Activated CD8-positive, alpha-beta memory T cell treated with anti-CD3 and anti-CD28 coated beads for 36 hours (primary cell): ENCODE measurements around the gene NFATC2IP. TPM values are rescaled to one million over a fixed set of nuclear protein-coding genes. Genes with fewer than 3 reads are reported as not detected.
"Not testable (repeated sequence)": the region's sequence is repeated elsewhere in the genome, so short reads cannot be mapped to it uniquely, and the experiment has no call there.

Source experiments
- CTCF ChIA-PET: fragments of 350-600 bp; sonication (Branson Sonifier 250); formaldehyde crosslinking; loops from one replicate; lab custom pipeline; 2021; ENCODE audit warnings: antibody characterized with exemption; lab: Charles Lee
- POLR2A ChIA-PET: fragments of 350-600 bp; sonication (Branson Sonifier 250); formaldehyde crosslinking; loops from one replicate; lab custom pipeline; 2021; ENCODE audit warnings: antibody characterized with exemption; lab: Charles Lee
- total RNA-seq, 2 experiments: library from RNA; stranded (reverse); gene quantifications; one replicate each; pipeline ENCODE4 v1.2.3, GENCODE V29; 2021

Gene NFATC2IP
- total RNA-seq, 2 experiments from 2014 or later, result 79.8 to 85.0 TPM

DNA sequence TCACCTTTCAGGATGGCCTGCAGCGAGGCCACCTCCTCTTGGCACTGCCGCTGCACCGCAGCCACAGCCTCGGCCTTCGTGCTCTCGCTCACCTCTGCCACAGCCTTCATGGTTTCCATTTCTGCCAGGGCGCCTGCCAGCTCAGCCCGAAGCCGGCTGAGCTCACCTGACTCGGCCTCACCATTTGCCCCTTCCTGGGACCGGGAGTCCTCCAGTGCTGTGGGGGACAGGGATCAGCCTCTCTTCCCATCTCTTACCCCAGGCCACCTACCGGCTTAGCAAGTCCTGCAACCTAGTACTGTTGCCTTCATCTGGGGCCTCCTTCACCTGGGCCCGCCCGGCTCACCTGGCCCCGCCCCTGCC lies 26.4 kb upstream of the NFATC2IP start:
- ChIA-PET CTCF (interaction anchor here (1.1 to 2.5 kb wide), 3 partner anchors 14 to 24 kb away, joined by 3 to 12 read pairs (median 3); no protein-coding TSS in a partner anchor), POLR2A (interaction anchor here (2.2 to 2.5 kb wide), 2 partner anchors 61 to 101 kb away, joined by 7 to 8 read pairs; partner anchors contain the start of genes ATXN2L and SH2B1)

DNA sequence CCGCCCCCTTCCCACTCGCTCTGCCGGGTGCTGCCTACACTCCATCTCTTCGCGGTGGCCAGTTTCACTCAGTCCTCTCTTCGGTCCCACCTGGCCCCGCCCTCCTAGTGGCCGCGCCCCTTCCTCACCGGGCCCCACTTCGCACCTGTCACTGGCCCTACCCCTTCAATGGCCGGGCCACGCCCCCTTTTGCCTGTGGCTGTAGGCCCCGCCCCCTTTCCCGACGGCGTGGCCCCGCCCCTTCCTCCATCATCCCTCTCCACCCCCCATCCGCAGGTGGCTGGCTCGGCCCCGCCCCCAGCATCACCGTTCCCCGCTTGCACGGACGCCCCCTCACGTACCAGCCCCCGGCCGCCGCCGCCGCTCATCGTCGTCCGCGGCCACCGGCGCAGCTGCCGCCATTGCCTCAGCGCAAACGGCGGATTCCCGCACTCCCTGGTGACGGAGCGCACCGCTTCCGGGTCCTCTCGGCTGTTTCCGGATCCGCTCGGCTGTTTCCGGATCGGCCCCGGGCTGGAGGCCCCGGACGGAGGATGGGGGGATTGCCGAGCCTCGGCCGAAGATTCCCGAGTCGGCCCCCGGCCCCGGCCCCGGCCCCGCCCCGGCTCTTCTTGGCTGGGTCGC lies 25.9 kb upstream of the NFATC2IP start, which contains the start of gene RABEP2:
Gene RABEP2, minus strand, starts transcription at position 477 of the 624 bp plus-strand sequence. Its CDS starts 75 bp downstream, at position 402.
- CTCF ChIA-PET, result interaction anchor here (1.1 to 2.5 kb wide), 3 partner anchors 13 to 78 kb away, joined by 3 to 12 read pairs (median 4); partner anchors contain the start of gene TUFM
- POLR2A ChIA-PET, result interaction anchor here (2.2 to 2.5 kb wide), 2 partner anchors 62 to 102 kb away, joined by 7 to 8 read pairs; partner anchors contain the start of genes ATXN2L and SH2B1

DNA sequence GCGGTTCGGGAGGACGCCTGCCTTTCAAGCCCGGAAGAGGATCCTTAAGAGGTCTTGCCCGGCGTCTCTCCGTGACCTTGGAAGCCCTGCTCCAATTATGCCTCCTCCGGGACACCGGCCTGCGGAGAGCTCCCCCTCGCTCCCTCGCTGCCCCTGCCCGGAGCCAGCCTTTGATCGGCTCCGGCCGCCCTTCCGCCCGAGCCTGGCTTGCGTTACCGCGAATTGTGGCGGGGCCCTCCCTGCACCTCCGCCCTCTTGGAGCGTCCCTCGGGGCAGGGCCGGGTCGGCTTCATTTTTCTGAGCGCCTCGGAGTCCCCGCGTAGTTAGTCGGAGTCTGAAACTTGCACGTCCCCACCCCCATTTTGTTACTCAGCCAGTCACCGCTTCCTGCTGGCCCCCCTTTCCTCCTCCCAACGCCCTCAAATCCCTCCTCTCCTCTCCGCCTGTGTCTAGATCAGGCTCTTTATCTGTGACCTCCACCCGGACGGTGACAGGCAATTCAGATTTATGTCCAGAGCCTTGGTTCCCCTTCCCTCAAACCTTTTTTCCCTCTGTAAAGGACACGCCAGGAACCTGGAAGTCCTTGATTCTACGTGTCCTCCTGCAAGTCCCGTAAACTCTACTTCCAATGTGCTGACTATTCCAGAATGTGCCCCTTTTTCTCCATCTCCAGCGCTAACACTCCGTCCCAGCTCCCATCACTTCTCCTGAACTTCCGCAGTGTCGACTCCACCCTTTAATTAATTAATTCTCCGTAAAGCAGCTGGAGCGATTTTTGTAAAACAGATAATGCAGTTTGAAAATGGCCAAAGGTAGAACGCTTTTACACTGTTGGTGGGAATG lies 25.1 kb upstream of the NFATC2IP start:
- CTCF ChIA-PET, result interaction anchor here (1.1 to 2.5 kb wide), 3 partner anchors 20 to 79 kb away, joined by 4 to 12 read pairs (median 8); partner anchors contain the start of gene TUFM
- POLR2A ChIA-PET, result interaction anchor here (0.6 to 2.5 kb wide), 3 partner anchors 63 to 103 kb away, joined by 4 to 8 read pairs (median 7); partner anchors contain the start of genes ATXN2L and SH2B1

DNA sequence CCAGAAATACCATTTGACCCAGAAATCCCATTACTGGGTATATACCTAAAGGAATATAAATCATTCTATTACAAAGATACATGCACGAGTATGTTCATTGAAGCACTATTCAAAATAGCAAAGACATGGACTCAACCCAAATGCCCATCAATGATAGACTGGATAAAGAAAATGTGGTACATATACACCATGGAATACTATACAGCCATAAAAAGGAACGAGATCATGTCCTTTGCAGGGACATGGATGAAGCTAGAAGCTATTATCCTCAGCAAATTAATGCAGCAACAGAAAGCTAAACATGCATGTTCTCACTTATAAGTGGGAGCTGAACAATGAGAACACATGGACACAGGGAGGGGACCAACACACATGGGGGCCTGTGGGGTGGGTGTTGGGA lies 24.5 kb upstream of the NFATC2IP start:
- CTCF ChIA-PET, result interaction anchor here (0.8 to 1.8 kb wide), 2 partner anchors 19 to 36 kb away, joined by 3 to 8 read pairs; no protein-coding TSS in a partner anchor
- POLR2A ChIA-PET, result interaction anchor here (0.6 to 2.5 kb wide), 2 partner anchors 86 to 103 kb away, joined by 4 to 7 read pairs; partner anchors contain the start of gene ATXN2L

DNA sequence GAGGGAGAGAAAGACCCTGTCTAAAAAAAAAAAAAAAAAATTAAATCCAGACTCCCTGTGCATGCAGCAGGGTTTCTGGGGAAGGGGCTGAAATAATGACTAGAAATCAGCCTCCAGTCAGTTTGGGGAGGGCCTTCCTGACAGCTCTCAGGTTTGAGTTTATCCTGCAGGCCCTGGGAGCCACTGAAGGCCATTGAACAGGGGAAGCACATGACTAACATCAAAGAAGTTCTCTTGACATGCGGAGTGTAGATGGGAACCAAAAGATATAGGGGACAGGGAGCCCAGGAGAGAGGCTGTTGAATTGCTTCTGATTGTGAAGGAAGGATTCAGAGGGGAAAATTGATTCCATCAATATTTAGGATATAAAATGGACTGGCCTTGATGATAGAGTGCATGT lies 22.9 kb upstream of the NFATC2IP start:
- CTCF ChIA-PET, result no interaction called here
- POLR2A ChIA-PET, result no interaction called here

DNA sequence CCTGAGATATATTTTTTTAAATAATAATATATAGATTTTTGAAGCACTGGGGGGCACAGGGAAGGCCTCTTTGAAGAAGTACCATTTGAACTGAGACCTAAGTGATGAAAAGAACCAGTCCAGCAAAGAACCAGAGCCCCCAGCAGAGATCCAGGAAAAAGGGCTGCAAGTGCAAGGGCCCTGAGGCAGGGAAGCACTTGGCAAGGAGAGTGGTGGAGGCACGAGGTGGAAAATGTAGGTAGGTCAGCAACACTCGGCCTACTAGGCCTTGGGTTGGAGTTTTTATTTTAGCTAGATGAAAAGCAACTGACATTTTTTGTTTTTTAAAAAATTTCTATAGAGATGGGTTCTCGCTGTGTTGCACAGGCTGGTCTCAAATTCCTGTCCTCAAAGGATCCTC lies 20.5 kb upstream of the NFATC2IP start:
- POLR2A ChIA-PET, result no interaction called here
- CTCF ChIA-PET, result interaction anchor here (1.6 kb wide), 1 partner anchor 15 kb away, joined by 3 read pairs; no protein-coding TSS in a partner anchor

DNA sequence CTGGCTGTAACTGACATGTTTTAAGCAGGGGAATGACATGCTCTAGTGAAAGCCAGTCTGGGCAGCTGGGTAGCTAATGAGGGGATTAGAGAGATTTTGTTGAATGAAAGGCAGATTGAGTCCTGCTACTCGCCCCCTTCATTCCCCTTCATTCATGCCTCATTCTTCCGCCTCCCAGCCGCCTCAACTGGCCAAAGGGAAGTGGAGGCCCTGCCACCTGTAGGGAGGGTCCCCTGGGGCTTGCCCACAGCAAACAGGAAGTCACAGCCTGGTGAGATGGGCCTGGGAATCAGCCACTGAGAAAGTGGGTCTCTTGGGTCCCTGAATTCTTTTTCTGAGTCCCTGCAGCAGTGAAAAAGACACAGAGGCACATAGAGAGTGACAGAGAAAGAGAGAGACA lies 20.1 kb upstream of the NFATC2IP start:
- ChIA-PET CTCF (interaction anchor here (1.6 kb wide), 1 partner anchor 15 kb away, joined by 3 read pairs; no protein-coding TSS in a partner anchor), POLR2A (no interaction called here)

DNA sequence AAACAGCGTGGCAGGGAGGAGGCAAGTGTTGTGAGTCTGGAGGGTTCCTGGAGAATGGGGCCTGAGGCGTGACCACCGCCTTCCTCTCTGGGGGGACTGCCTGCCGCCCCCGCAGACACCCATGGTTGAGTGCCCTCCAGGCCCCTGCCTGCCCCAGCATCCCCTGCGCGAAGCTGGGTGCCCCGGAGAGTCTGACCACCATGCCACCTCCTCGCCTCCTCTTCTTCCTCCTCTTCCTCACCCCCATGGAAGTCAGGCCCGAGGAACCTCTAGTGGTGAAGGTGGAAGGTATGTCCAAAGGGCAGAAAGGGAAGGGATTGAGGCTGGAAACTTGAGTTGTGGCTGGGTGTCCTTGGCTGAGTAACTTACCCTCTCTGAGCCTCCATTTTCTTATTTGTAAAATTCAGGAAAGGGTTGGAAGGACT lies 18.9 kb upstream of the NFATC2IP start, which contains the start of gene CD19:
Gene CD19, plus strand, starts transcription at position 171 of the 425 bp plus-strand sequence. Its CDS starts 30 bp downstream, at position 201.
- POLR2A ChIA-PET, result no interaction called here
- CTCF ChIA-PET, result interaction anchor here (0.7 to 1.6 kb wide), 2 partner anchors 14 to 110 kb away, joined by 3 read pairs; no protein-coding TSS in a partner anchor

DNA sequence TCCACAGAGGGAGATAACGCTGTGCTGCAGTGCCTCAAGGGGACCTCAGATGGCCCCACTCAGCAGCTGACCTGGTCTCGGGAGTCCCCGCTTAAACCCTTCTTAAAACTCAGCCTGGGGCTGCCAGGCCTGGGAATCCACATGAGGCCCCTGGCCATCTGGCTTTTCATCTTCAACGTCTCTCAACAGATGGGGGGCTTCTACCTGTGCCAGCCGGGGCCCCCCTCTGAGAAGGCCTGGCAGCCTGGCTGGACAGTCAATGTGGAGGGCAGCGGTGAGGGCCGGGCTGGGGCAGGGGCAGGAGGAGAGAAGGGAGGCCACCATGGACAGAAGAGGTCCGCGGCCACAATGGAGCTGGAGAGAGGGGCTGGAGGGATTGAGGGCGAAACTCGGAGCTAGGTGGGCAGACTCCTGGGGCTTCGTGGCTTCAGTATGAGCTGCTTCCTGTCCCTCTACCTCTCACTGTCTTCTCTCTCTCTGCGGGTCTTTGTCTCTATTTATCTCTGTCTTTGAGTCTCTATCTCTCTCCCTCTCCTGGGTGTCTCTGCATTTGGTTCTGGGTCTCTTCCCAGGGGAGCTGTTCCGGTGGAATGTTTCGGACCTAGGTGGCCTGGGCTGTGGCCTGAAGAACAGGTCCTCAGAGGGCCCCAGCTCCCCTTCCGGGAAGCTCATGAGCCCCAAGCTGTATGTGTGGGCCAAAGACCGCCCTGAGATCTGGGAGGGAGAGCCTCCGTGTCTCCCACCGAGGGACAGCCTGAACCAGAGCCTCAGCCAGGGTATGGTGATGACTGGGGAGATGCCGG lies 18.2 kb upstream of the NFATC2IP start:
- POLR2A ChIA-PET, result interaction anchor here (1.0 kb wide), 1 partner anchor 111 kb away, joined by 3 read pairs; no protein-coding TSS in a partner anchor
- CTCF ChIA-PET, result interaction anchor here (1.2 kb wide), 1 partner anchor 13 kb away, joined by 9 read pairs; no protein-coding TSS in a partner anchor

DNA sequence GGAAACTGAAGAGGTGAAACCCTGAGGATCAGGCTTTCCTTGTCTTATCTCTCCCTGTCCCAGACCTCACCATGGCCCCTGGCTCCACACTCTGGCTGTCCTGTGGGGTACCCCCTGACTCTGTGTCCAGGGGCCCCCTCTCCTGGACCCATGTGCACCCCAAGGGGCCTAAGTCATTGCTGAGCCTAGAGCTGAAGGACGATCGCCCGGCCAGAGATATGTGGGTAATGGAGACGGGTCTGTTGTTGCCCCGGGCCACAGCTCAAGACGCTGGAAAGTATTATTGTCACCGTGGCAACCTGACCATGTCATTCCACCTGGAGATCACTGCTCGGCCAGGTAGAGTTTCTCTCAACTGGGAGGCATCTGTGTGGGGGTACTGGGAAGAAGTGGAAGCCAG lies 17.6 kb upstream of the NFATC2IP start:
- CTCF ChIA-PET, result interaction anchor here (1.2 kb wide), 1 partner anchor 12 kb away, joined by 9 read pairs; no protein-coding TSS in a partner anchor
- POLR2A ChIA-PET, result interaction anchor here (1.0 kb wide), 1 partner anchor 112 kb away, joined by 3 read pairs; no protein-coding TSS in a partner anchor

DNA sequence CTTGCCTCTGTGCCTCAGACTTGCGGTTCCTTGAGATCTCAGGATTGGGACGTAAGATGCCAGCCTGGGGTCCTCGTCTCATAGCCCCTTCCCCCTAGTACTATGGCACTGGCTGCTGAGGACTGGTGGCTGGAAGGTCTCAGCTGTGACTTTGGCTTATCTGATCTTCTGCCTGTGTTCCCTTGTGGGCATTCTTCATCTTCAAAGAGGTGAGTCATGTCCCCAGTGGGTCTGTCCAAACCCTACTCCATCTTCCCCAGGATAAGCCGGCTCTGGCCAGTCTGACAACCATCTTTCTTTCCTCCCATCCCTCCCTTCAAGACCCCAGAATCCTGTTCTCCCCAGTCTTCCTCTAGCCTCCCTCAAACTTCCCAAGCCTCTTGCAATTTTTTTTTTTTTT lies 15.4 kb upstream of the NFATC2IP start:
- ChIA-PET POLR2A (no interaction called here), CTCF (no interaction called here)

DNA sequence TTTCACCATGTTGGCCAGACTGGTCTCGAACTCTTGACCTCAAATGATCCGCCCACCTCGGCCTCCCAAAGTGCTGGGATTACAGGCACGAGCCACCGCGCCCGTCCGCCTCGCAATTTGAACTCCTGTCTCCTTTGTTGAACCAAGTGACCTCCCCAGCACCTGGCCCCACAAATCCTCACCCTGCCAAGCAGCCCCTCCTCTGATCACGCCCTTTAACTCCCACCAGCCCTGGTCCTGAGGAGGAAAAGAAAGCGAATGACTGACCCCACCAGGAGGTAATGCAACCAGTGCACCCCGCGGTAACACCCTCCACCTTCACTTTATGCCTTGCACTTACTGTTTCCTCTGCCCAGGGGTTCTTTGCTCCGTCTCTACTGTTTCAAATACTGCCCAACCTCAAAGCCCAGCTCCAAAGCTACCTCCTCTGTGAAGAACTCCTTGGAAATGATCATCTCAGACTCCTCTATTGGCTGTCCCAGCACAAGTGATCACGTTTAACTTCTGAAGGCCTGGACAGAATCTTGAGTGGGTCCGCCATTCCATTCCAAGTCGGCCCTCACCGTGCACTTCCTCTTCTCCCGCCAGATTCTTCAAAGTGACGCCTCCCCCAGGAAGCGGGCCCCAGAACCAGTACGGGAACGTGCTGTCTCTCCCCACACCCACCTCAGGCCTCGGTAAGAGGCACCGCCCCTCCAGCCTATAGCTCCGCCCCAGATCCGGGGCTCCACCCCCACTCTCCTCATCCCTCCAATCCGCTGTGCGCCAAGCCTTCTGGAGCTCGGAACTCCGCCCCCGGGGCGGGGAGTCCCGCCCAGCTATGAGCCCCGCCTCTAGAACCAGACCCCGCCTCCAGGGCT lies 14.6 kb upstream of the NFATC2IP start:
- CTCF ChIA-PET, result interaction anchor here (1.3 kb wide), 1 partner anchor 9 kb away, joined by 5 read pairs; no protein-coding TSS in a partner anchor
- POLR2A ChIA-PET, result interaction anchor here (0.7 kb wide), 1 partner anchor 114 kb away, joined by 5 read pairs; the partner anchor contains the start of gene ATXN2L

DNA sequence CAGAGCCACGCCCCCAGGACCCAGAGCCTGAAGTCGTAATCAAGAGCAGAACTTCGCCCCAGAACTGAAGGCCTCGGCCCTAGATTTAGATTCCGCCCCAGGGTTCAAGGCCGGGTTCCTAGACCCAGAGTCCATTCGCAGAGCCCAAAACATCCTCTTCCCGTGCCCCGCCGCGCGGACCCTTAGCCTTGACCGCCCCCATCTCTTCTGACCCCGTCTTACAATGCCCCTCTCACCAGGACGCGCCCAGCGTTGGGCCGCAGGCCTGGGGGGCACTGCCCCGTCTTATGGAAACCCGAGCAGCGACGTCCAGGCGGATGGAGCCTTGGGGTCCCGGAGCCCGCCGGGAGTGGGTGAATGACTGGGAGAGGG lies 14.0 kb upstream of the NFATC2IP start:
- ChIA-PET CTCF (interaction anchor here (1.3 kb wide), 1 partner anchor 9 kb away, joined by 5 read pairs; no protein-coding TSS in a partner anchor), POLR2A (interaction anchor here (0.7 kb wide), 1 partner anchor 114 kb away, joined by 5 read pairs; the partner anchor contains the start of gene ATXN2L)

DNA sequence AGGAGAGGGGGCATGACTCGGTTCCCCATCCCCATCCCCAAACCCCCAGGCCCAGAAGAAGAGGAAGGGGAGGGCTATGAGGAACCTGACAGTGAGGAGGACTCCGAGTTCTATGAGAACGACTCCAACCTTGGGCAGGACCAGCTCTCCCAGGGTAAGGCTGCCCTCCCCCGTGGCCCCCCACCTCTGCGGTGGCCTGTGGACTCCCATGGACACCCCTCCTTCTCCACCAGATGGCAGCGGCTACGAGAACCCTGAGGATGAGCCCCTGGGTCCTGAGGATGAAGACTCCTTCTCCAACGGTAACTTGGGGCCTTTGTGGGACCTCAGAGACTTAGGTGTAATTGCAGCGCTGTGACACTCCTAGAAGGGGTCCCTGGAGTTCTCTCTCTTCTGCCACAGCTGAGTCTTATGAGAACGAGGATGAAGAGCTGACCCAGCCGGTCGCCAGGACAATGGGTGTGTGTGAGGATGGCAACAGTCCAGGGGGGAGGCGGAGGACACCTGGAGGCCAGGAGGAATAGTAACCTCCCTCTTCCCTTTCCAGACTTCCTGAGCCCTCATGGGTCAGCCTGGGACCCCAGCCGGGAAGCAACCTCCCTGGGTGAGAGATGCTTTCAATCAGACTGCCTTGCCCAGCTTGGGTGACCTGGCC lies 13.4 kb upstream of the NFATC2IP start:
- POLR2A ChIA-PET, result no interaction called here
- CTCF ChIA-PET, result no interaction called here

DNA sequence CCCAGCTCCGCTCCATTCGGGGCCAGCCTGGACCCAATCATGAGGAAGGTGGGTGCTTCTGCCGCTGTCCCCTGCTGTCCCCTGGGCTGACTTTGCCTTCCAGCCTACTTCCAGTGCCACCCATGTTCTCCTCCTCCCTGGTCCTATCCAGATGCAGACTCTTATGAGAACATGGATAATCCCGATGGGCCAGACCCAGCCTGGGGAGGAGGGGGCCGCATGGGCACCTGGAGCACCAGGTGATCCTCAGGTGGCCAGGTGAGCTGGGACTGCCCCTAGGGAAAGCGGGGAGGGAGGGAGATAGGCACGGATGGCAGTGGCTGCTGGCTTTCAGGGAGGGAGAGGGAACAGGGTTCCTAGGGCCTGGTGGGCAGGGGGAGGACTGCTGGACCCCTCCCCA lies 12.0 kb upstream of the NFATC2IP start:
- CTCF ChIA-PET, result interaction anchor here (0.8 kb wide), 1 partner anchor 15 kb away, joined by 3 read pairs; no protein-coding TSS in a partner anchor
- POLR2A ChIA-PET, result no interaction called here

DNA sequence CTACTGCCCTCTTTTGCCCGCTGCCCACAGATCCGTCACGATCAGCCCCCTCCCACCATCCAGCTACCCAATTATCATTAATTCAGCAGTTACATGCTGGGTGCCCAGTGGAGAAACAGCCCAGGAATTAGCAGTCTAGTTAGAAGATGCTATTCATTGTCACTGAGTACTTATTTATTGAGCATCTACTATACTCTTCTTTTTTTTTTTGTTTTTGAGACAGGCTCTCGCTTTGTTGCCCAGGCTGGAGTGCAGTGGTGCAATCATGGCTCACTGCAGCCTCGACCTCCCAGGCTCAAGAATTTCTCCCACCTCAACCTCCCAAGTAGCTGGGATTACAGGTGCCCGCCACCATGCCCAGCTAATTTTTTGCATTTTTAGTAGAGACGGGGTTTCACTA lies 10.9 kb upstream of the NFATC2IP start:
- POLR2A ChIA-PET, CTCF ChIA-PET: not testable (repeated sequence)
